ENCODE data around the gene RPA3. TPM values are rescaled to one million over a fixed set of nuclear protein-coding genes. Genes with fewer than 3 reads are reported as not detected.

The RPA3 gene
- total and polyA plus RNA-seq, 2 donors, result 42.7 to 117 TPM

- WGBS, result 91% methylated on average over 6 of the region's 6 CpGs
- Histone ChIP-seq H3K9me3 (ENCODE audit: control insufficient read depth in 2 of 2, insufficient read depth in 1 of 2, low read length in 1 of 2) (peaks cover 1 to 8% of the 10 kb centered on the region in 2 donors), H3K4me1 (ENCODE audit: control insufficient read depth in 2 of 2, insufficient read depth in 2 of 2, low read length in 2 of 2) (peaks cover 7 to 17% of the 10 kb centered on the region in 2 donors), H3K36me3 (ENCODE audit: control insufficient read depth in 2 of 2, insufficient read depth in 2 of 2, low read length in 1 of 2) (peaks cover 3 to 6% of the 10 kb centered on the region in 2 donors), H3K27ac (ENCODE audit: low read depth in 1 of 2, low read length in 1 of 2) (peak overlapping the region in 1 of 2 donors; percentile 95), H3K27me3 (ENCODE audit: control insufficient read depth in 2 of 2, insufficient read depth in 1 of 2, low read length in 1 of 2) (no peaks in the 10 kb centered on the region), H3K4me3 (ENCODE audit: low read length in 2 of 2) (peak overlapping the region in 1 of 2 donors; percentile 98)
- DNase-seq (ENCODE audit: low read depth in 6 of 9, low spot score in 9 of 9), result peak in 1 of 9 donors; percentile 38
Observed at GRCh38 chr7:7642081-7642480, 76.3 kb downstream of the RPA3 start.

GRCh38 chr7:7641129-7641663, 77.2 kb downstream of the RPA3 start:
- H3K36me3 ChIP-seq (ENCODE audit: control insufficient read depth in 2 of 2, insufficient read depth in 2 of 2, low read length in 1 of 2), result peaks cover 3 to 14% of the 10 kb centered on the region in 2 donors
- peaks cover 7 to 17% of the 10 kb centered on the region in 2 donors for H3K4me1 ChIP-seq (ENCODE audit: control insufficient read depth in 2 of 2, insufficient read depth in 2 of 2, low read length in 2 of 2)
- H3K27me3 ChIP-seq (ENCODE audit: control insufficient read depth in 2 of 2, insufficient read depth in 1 of 2, low read length in 1 of 2), result no peaks in the 10 kb centered on the region
- H3K27ac ChIP-seq (ENCODE audit: low read depth in 1 of 2, low read length in 1 of 2), result peak overlapping the region; percentile 95 to 98
- peak overlapping the region; percentile 97 to 98 for H3K4me3 ChIP-seq (ENCODE audit: low read length in 2 of 2)
- WGBS, result 9% methylated on average over 22 of the region's 22 CpGs
- DNase-seq (ENCODE audit: low read depth in 6 of 9, low spot score in 9 of 9), result peak in 1 of 9 donors; percentile 17
- peaks cover 1 to 3% of the 10 kb centered on the region in 2 donors for H3K9me3 ChIP-seq (ENCODE audit: control insufficient read depth in 2 of 2, insufficient read depth in 1 of 2, low read length in 1 of 2)

- peak; percentile 96 to 99 (median 98) for DNase-seq (ENCODE audit: low read depth in 6 of 9, low spot score in 9 of 9)
- Histone ChIP-seq H3K4me1 (ENCODE audit: control insufficient read depth in 2 of 2, insufficient read depth in 2 of 2, low read length in 2 of 2) (peaks cover 7 to 17% of the 10 kb centered on the region in 2 donors), H3K9me3 (ENCODE audit: control insufficient read depth in 2 of 2, insufficient read depth in 1 of 2, low read length in 1 of 2) (peaks cover 0 to 1% of the 10 kb centered on the region in 2 donors), H3K36me3 (ENCODE audit: control insufficient read depth in 2 of 2, insufficient read depth in 2 of 2, low read length in 1 of 2) (peaks cover 6 to 13% of the 10 kb centered on the region in 2 donors), H3K27ac (ENCODE audit: low read depth in 1 of 2, low read length in 1 of 2) (peak within 1 kb of the TSS; percentile 95 to 98), H3K27me3 (ENCODE audit: control insufficient read depth in 2 of 2, insufficient read depth in 1 of 2, low read length in 1 of 2) (no peaks in the 10 kb centered on the region), H3K4me3 (ENCODE audit: low read length in 2 of 2) (peak within 1 kb of the TSS; percentile 97 to 98)
- WGBS, result under 1% methylated on average over 68 of the region's 68 CpGs
Observed at GRCh38 chr7:7640221-7641128, 77.9 kb downstream of the RPA3 start, which contains the start of gene UMAD1. Gene UMAD1 (plus strand): TSS chr7:7640752. CDS start chr7:7673372, 32,620 bp downstream.

GRCh38 chr7:7639847-7640220, 78.6 kb downstream of the RPA3 start:
- peak in 6 of 9 donors; percentile 24 to 70 (median 44) for DNase-seq (ENCODE audit: low read depth in 6 of 9, low spot score in 9 of 9)
- Histone ChIP-seq H3K4me3 (ENCODE audit: low read length in 2 of 2) (peak overlapping the region; percentile 97 to 98), H3K4me1 (ENCODE audit: control insufficient read depth in 2 of 2, insufficient read depth in 2 of 2, low read length in 2 of 2) (peaks cover 7 to 17% of the 10 kb centered on the region in 2 donors), H3K36me3 (ENCODE audit: control insufficient read depth in 2 of 2, insufficient read depth in 2 of 2, low read length in 1 of 2) (peaks cover 6 to 13% of the 10 kb centered on the region in 2 donors), H3K27me3 (ENCODE audit: control insufficient read depth in 2 of 2, insufficient read depth in 1 of 2, low read length in 1 of 2) (no peaks in the 10 kb centered on the region), H3K9me3 (ENCODE audit: control insufficient read depth in 2 of 2, insufficient read depth in 1 of 2, low read length in 1 of 2) (peaks cover 0 to 1% of the 10 kb centered on the region in 2 donors), H3K27ac (ENCODE audit: low read depth in 1 of 2, low read length in 1 of 2) (peak overlapping the region; percentile 95)
- WGBS, result under 1% methylated on average over 19 of the region's 19 CpGs

GRCh38 chr7:7639421-7639820, 79.0 kb downstream of the RPA3 start:
- WGBS, result 31% methylated on average over 5 of the region's 5 CpGs
- Histone ChIP-seq H3K27ac (ENCODE audit: low read depth in 1 of 2, low read length in 1 of 2) (peak overlapping the region; percentile 95), H3K36me3 (ENCODE audit: control insufficient read depth in 2 of 2, insufficient read depth in 2 of 2, low read length in 1 of 2) (peaks cover 6 to 13% of the 10 kb centered on the region in 2 donors), H3K9me3 (ENCODE audit: control insufficient read depth in 2 of 2, insufficient read depth in 1 of 2, low read length in 1 of 2) (peaks cover 0 to 1% of the 10 kb centered on the region in 2 donors), H3K4me3 (ENCODE audit: low read length in 2 of 2) (peak overlapping the region; percentile 97 to 98), H3K4me1 (ENCODE audit: control insufficient read depth in 2 of 2, insufficient read depth in 2 of 2, low read length in 2 of 2) (peaks cover 7 to 17% of the 10 kb centered on the region in 2 donors), H3K27me3 (ENCODE audit: control insufficient read depth in 2 of 2, insufficient read depth in 1 of 2, low read length in 1 of 2) (no peaks in the 10 kb centered on the region)
- no peak for DNase-seq (ENCODE audit: low read depth in 6 of 9, low spot score in 9 of 9)

- H3K27ac ChIP-seq (ENCODE audit: low read depth in 1 of 2, low read length in 1 of 2), result no peak overlapping the region
- peaks cover 0 to 2% of the 10 kb centered on the region in 2 donors for H3K36me3 ChIP-seq (ENCODE audit: control insufficient read depth in 2 of 2, insufficient read depth in 2 of 2, low read length in 1 of 2)
- no peaks in the 10 kb centered on the region for H3K4me1 ChIP-seq (ENCODE audit: control insufficient read depth in 2 of 2, insufficient read depth in 2 of 2, low read length in 2 of 2)
- WGBS, result 96% methylated on average over 1 of the region's 1 CpG
- no peaks in the 10 kb centered on the region for H3K27me3 ChIP-seq (ENCODE audit: control insufficient read depth in 2 of 2, insufficient read depth in 1 of 2, low read length in 1 of 2)
- peaks cover 0 to 10% of the 10 kb centered on the region in 2 donors for H3K9me3 ChIP-seq (ENCODE audit: control insufficient read depth in 2 of 2, insufficient read depth in 1 of 2, low read length in 1 of 2)
- H3K4me3 ChIP-seq (ENCODE audit: low read length in 2 of 2), result no peak overlapping the region
- no peak for DNase-seq (ENCODE audit: low read depth in 6 of 9, low spot score in 9 of 9)
Observed at GRCh38 chr7:7630626-7631329, 87.6 kb downstream of the RPA3 start.

GRCh38 chr7:7628476-7628875, 89.9 kb downstream of the RPA3 start:
- Histone ChIP-seq H3K4me1 (ENCODE audit: control insufficient read depth in 2 of 2, insufficient read depth in 2 of 2, low read length in 2 of 2) (no peaks in the 10 kb centered on the region), H3K27ac (ENCODE audit: low read depth in 1 of 2, low read length in 1 of 2) (no peak overlapping the region), H3K4me3 (ENCODE audit: low read length in 2 of 2) (no peak overlapping the region), H3K27me3 (ENCODE audit: control insufficient read depth in 2 of 2, insufficient read depth in 1 of 2, low read length in 1 of 2) (no peaks in the 10 kb centered on the region), H3K36me3 (ENCODE audit: control insufficient read depth in 2 of 2, insufficient read depth in 2 of 2, low read length in 1 of 2) (no peaks in the 10 kb centered on the region), H3K9me3 (ENCODE audit: control insufficient read depth in 2 of 2, insufficient read depth in 1 of 2, low read length in 1 of 2) (peaks cover 0 to 10% of the 10 kb centered on the region in 2 donors)
- DNase-seq (ENCODE audit: low read depth in 6 of 9, low spot score in 9 of 9), result no peak
- 97% methylated on average over 1 of the region's 1 CpG for WGBS

GRCh38 chr7:7620644-7621210, 97.7 kb downstream of the RPA3 start:
- H3K27ac ChIP-seq (ENCODE audit: low read depth in 1 of 2, low read length in 1 of 2), result no peak overlapping the region
- no peak for DNase-seq (ENCODE audit: low read depth in 6 of 9, low spot score in 9 of 9)
- no peak overlapping the region for H3K4me3 ChIP-seq (ENCODE audit: low read length in 2 of 2)
- H3K27me3 ChIP-seq (ENCODE audit: control insufficient read depth in 2 of 2, insufficient read depth in 1 of 2, low read length in 1 of 2), result no peaks in the 10 kb centered on the region
- H3K9me3 ChIP-seq (ENCODE audit: control insufficient read depth in 2 of 2, insufficient read depth in 1 of 2, low read length in 1 of 2), result no peaks in the 10 kb centered on the region
- no peaks in the 10 kb centered on the region for H3K4me1 ChIP-seq (ENCODE audit: control insufficient read depth in 2 of 2, insufficient read depth in 2 of 2, low read length in 2 of 2)
- no peaks in the 10 kb centered on the region for H3K36me3 ChIP-seq (ENCODE audit: control insufficient read depth in 2 of 2, insufficient read depth in 2 of 2, low read length in 1 of 2)

Data from thymus (tissue), 11 donors.